Measurements from ENCODE around the gene NR6A1. TPM values are rescaled to one million over a fixed set of nuclear protein-coding genes. Genes with fewer than 3 reads are reported as not detected.

Gene NR6A1
- total and polyA plus RNA-seq, 2 of the 8 experiments (the other 6 are each of a cell fraction or from before 2014, with no cell fraction given) = 93.2 to 237 TPM

DNA sequence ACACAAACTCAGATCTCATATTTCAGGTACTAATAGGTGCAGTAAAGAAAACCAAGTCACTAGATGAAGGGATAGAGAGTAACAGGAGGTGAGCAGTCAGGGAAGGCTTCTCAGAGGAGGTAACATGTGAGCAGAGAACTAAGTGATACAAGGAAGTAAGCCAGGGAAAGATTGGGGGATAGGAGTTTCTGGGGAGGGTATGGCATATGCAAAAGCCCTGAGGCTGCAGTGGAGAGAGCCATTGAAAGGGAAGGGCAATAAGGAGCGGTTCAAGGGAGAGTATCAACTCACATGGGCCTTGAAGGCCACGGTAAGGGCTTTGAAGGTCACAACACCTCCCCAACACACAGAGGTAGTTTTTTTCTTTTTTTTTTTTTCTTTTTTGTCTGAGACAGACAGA is 12.7 kb upstream of the NR6A1 start (continued):
- TF ChIP-seq, protein P1, sequence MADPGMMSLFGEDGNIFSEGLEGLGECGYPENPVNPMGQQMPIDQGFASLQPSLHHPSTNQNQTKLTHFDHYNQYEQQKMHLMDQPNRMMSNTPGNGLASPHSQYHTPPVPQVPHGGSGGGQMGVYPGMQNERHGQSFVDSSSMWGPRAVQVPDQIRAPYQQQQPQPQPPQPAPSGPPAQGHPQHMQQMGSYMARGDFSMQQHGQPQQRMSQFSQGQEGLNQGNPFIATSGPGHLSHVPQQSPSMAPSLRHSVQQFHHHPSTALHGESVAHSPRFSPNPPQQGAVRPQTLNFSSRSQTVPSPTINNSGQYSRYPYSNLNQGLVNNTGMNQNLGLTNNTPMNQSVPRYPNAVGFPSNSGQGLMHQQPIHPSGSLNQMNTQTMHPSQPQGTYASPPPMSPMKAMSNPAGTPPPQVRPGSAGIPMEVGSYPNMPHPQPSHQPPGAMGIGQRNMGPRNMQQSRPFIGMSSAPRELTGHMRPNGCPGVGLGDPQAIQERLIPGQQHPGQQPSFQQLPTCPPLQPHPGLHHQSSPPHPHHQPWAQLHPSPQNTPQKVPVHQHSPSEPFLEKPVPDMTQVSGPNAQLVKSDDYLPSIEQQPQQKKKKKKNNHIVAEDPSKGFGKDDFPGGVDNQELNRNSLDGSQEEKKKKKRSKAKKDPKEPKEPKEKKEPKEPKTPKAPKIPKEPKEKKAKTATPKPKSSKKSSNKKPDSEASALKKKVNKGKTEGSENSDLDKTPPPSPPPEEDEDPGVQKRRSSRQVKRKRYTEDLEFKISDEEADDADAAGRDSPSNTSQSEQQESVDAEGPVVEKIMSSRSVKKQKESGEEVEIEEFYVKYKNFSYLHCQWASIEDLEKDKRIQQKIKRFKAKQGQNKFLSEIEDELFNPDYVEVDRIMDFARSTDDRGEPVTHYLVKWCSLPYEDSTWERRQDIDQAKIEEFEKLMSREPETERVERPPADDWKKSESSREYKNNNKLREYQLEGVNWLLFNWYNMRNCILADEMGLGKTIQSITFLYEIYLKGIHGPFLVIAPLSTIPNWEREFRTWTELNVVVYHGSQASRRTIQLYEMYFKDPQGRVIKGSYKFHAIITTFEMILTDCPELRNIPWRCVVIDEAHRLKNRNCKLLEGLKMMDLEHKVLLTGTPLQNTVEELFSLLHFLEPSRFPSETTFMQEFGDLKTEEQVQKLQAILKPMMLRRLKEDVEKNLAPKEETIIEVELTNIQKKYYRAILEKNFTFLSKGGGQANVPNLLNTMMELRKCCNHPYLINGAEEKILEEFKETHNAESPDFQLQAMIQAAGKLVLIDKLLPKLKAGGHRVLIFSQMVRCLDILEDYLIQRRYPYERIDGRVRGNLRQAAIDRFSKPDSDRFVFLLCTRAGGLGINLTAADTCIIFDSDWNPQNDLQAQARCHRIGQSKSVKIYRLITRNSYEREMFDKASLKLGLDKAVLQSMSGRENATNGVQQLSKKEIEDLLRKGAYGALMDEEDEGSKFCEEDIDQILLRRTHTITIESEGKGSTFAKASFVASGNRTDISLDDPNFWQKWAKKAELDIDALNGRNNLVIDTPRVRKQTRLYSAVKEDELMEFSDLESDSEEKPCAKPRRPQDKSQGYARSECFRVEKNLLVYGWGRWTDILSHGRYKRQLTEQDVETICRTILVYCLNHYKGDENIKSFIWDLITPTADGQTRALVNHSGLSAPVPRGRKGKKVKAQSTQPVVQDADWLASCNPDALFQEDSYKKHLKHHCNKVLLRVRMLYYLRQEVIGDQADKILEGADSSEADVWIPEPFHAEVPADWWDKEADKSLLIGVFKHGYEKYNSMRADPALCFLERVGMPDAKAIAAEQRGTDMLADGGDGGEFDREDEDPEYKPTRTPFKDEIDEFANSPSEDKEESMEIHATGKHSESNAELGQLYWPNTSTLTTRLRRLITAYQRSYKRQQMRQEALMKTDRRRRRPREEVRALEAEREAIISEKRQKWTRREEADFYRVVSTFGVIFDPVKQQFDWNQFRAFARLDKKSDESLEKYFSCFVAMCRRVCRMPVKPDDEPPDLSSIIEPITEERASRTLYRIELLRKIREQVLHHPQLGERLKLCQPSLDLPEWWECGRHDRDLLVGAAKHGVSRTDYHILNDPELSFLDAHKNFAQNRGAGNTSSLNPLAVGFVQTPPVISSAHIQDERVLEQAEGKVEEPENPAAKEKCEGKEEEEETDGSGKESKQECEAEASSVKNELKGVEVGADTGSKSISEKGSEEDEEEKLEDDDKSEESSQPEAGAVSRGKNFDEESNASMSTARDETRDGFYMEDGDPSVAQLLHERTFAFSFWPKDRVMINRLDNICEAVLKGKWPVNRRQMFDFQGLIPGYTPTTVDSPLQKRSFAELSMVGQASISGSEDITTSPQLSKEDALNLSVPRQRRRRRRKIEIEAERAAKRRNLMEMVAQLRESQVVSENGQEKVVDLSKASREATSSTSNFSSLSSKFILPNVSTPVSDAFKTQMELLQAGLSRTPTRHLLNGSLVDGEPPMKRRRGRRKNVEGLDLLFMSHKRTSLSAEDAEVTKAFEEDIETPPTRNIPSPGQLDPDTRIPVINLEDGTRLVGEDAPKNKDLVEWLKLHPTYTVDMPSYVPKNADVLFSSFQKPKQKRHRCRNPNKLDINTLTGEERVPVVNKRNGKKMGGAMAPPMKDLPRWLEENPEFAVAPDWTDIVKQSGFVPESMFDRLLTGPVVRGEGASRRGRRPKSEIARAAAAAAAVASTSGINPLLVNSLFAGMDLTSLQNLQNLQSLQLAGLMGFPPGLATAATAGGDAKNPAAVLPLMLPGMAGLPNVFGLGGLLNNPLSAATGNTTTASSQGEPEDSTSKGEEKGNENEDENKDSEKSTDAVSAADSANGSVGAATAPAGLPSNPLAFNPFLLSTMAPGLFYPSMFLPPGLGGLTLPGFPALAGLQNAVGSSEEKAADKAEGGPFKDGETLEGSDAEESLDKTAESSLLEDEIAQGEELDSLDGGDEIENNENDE (IDR thresholded peaks at IDR 0.05; ENCODE audit: insufficient replicate concordance, low read length) = no peak
- TF ChIP-seq EP300 (IDR thresholded peaks at IDR 0.05; ENCODE audit: borderline replicate concordance in 1 of 2, low read depth in 2 of 2, low read length in 2 of 2) (no peak), GTF2F1 (IDR thresholded peaks at IDR 0.05; ENCODE audit: borderline replicate concordance, low read depth, low read length) (no peak)

Measured in H1 (cell line).